Mesothelial cell of epicardium (in vitro differentiated cells): ENCODE measurements around the gene NOP9. TPM values are rescaled to one million over a fixed set of nuclear protein-coding genes. Genes with fewer than 3 reads are reported as not detected.
A peak's percentile ranks its signal among the peaks of the same experiment; 100 is the strongest.
"Not testable (repeated sequence)": the region's sequence is repeated elsewhere in the genome, so short reads cannot be mapped to it uniquely, and the experiment has no call there.

Experiments
- DNase-seq, 2 experiments: peaks; one replicate each; pipeline ENCODE4 v3.0.0; 2021; ENCODE audit warnings: low spot score in 2 of 2; ENCODE audit not compliant: unreplicated experiment in 2 of 2
- H3K27ac Mint-ChIP-seq: 2 replicates; pipeline ENCODE4 v1.8.0; 2021; ENCODE audit warnings: mixed read lengths
- H3K27me3 Mint-ChIP-seq: 2 replicates; pipeline ENCODE4 v1.8.0; 2021; ENCODE audit warnings: low read depth, mixed read lengths
- H3K36me3 Mint-ChIP-seq: 2 replicates; pipeline ENCODE4 v1.8.0; 2021; ENCODE audit warnings: mixed read lengths
- H3K4me1 Mint-ChIP-seq: 2 replicates; pipeline ENCODE4 v1.8.0; 2021; ENCODE audit warnings: mixed read lengths
- H3K4me3 Mint-ChIP-seq: 2 replicates; pipeline ENCODE4 v1.8.0; 2021; ENCODE audit warnings: mild to moderate bottlenecking, moderate library complexity, mixed read lengths
- H3K9me3 Mint-ChIP-seq: 2 replicates; pipeline ENCODE4 v1.8.0; 2021; ENCODE audit warnings: mixed read lengths
- CTCF ChIP-seq: fragments of 200-600 bp; sonication (generic); IDR thresholded peaks from one replicate; pipeline ENCODE4 v1.5.0; 2021; ENCODE audit warnings: antibody characterized with exemption; ENCODE audit not compliant: unreplicated experiment
- total RNA-seq: library from RNA; stranded (reverse); gene quantifications from 3 replicates; pipeline ENCODE4 v1.2.1, GENCODE V29; 2021

Gene NOP9
- total RNA-seq, 1 donor from 2014 or later = 30.8 TPM

GRCh38 chr14:24324024-24324423, 24.4 kb downstream of the NOP9 start:
- DNase-seq = no peak
- H3K4me1 Mint-ChIP-seq = peaks cover 5% of the 10 kb centered on the region
- H3K27me3 Mint-ChIP-seq = peaks cover 13% of the 10 kb centered on the region
- no peaks in the 10 kb centered on the region for H3K36me3 Mint-ChIP-seq
- H3K9me3 Mint-ChIP-seq = no peaks in the 10 kb centered on the region
- no peak for TF ChIP-seq CTCF
- no peak overlapping the region for H3K4me3 Mint-ChIP-seq
- H3K27ac Mint-ChIP-seq = no peak overlapping the region

- Mint-ChIP-seq H3K27ac (no peak overlapping the region), H3K4me1 (peaks cover 5% of the 10 kb centered on the region), H3K27me3 (peaks cover 3% of the 10 kb centered on the region), H3K4me3 (no peak overlapping the region), H3K9me3 (no peaks in the 10 kb centered on the region), H3K36me3 (no peaks in the 10 kb centered on the region)
- no peak for TF ChIP-seq CTCF
- no peak for DNase-seq
These were observed 25.4 kb downstream of the NOP9 start for GRCh38 chr14:24325041-24325530.

- no peaks in the 10 kb centered on the region for H3K36me3 Mint-ChIP-seq
- TF ChIP-seq CTCF = no peak
- no peak for DNase-seq
- H3K4me1 Mint-ChIP-seq = peaks cover 5% of the 10 kb centered on the region
- no peak overlapping the region for H3K4me3 Mint-ChIP-seq
- no peaks in the 10 kb centered on the region for H3K9me3 Mint-ChIP-seq
- peaks cover 4% of the 10 kb centered on the region for H3K27me3 Mint-ChIP-seq
- H3K27ac Mint-ChIP-seq = no peak overlapping the region
These were observed 26.3 kb downstream of the NOP9 start for GRCh38 chr14:24325963-24326362.

- no peak for DNase-seq
- Mint-ChIP-seq H3K36me3 (no peaks in the 10 kb centered on the region), H3K27me3 (peaks cover 14% of the 10 kb centered on the region), H3K4me1 (peaks cover 4% of the 10 kb centered on the region), H3K9me3 (no peaks in the 10 kb centered on the region), H3K4me3 (no peak overlapping the region), H3K27ac (no peak overlapping the region)
- no peak for TF ChIP-seq CTCF
These were observed 27.7 kb downstream of the NOP9 start for GRCh38 chr14:24327303-24327702.

- H3K27me3 Mint-ChIP-seq = peaks cover 20% of the 10 kb centered on the region
- TF ChIP-seq CTCF = peak; percentile 42
- H3K4me3 Mint-ChIP-seq, H3K27ac Mint-ChIP-seq, H3K36me3 Mint-ChIP-seq, H3K9me3 Mint-ChIP-seq, H3K4me1 Mint-ChIP-seq: not testable (repeated sequence)
- DNase-seq = peak in 1 of 2 experiments; percentile 47
These were observed 28.3 kb downstream of the NOP9 start for GRCh38 chr14:24327914-24328313.
